Liver (tissue), 9 donors: ENCODE data around the gene PLS1. TPM values are rescaled to one million over a fixed set of nuclear protein-coding genes. Genes with fewer than 3 reads are reported as not detected.
A peak's percentile ranks its signal among the peaks of the same experiment; 100 is the strongest.

ENCODE experiments used
- DNase-seq: peaks from one replicate; pipeline ENCODE4 v3.0.0-alpha.2; 2017; ENCODE audit warnings: low spot score
- H3K27ac ChIP-seq, 2 donors: one replicate each; pipeline ENCODE4 v1.7.0; 2013; ENCODE audit warnings: inconsistent platforms in 2 of 2, low read length in 2 of 2, control low read depth in 1 of 2, low read depth in 1 of 2, mild to moderate bottlenecking in 1 of 2
- H3K27me3 ChIP-seq, 4 donors: one replicate each; pipeline versions ENCODE4 v1.6.1 to v1.7.0; 2013; ENCODE audit warnings: low read length in 3 of 4, inconsistent platforms in 1 of 4, mild to moderate bottlenecking in 1 of 4, moderate library complexity in 1 of 4; ENCODE audit not compliant: control insufficient read depth in 4 of 4, insufficient read depth in 4 of 4
- H3K36me3 ChIP-seq, 4 donors: one replicate each; pipeline versions ENCODE4 v1.6.1 to v1.7.0; 2013; ENCODE audit warnings: low read length in 3 of 4, mild to moderate bottlenecking in 3 of 4, low read depth in 1 of 4, moderate library complexity in 1 of 4; ENCODE audit not compliant: control insufficient read depth in 4 of 4, insufficient read depth in 3 of 4
- H3K4me1 ChIP-seq, 4 donors: one replicate each; pipeline versions ENCODE4 v1.6.1 to v1.7.0; 2013; ENCODE audit warnings: low read length in 3 of 4, mild to moderate bottlenecking in 3 of 4, moderate library complexity in 1 of 4; ENCODE audit not compliant: control insufficient read depth in 4 of 4, insufficient read depth in 4 of 4
- H3K4me3 ChIP-seq, 3 donors: one replicate each; pipeline versions ENCODE4 v1.6.1 to v1.7.0; 2013; ENCODE audit warnings: low read length in 3 of 3, control low read depth in 1 of 3, low read depth in 1 of 3, mild to moderate bottlenecking in 1 of 3
- H3K9ac ChIP-seq, 2 donors: one replicate each; pipeline ENCODE4 v1.7.0; 2013; ENCODE audit warnings: low read length in 2 of 2, mild to moderate bottlenecking in 2 of 2, moderate library complexity in 2 of 2, control low read depth in 1 of 2, low read depth in 1 of 2
- H3K9me3 ChIP-seq, 4 donors: one replicate each; pipeline versions ENCODE4 v1.6.1 to v1.7.0; 2013; ENCODE audit warnings: low read length in 3 of 4; ENCODE audit not compliant: control insufficient read depth in 4 of 4
- ATF3 ChIP-seq: IDR thresholded peaks from 2 replicates; pipeline ENCODE4 v1.6.1; 2016; ENCODE audit warnings: antibody characterized with exemption
- EGR1 ChIP-seq, 2 donors: IDR thresholded peaks; 2 replicates each; pipeline ENCODE4 v1.6.1; 2016 to 2018; ENCODE audit warnings: antibody characterized with exemption in 2 of 2, low read depth in 2 of 2
- FOXA1 ChIP-seq: IDR thresholded peaks from 2 replicates; pipeline ENCODE4 v1.6.1; 2016; ENCODE audit warnings: antibody characterized with exemption
- FOXA2 ChIP-seq: IDR thresholded peaks from 2 replicates; pipeline ENCODE4 v1.6.1; 2016; ENCODE audit warnings: antibody characterized with exemption
- GABPA ChIP-seq, 2 donors: IDR thresholded peaks in 1 of 2; conservative IDR thresholded peaks in 1 of 2; 2 replicates each; pipeline ENCODE4 v1.6.1; 2016; ENCODE audit warnings: antibody characterized with exemption in 2 of 2, mild to moderate bottlenecking in 1 of 2, moderate library complexity in 1 of 2
- HNF4A ChIP-seq, 2 donors: conservative IDR thresholded peaks; 2 replicates each; pipeline ENCODE4 v1.6.1; 2016; ENCODE audit warnings: antibody characterized with exemption in 2 of 2, mild to moderate bottlenecking in 2 of 2
- HNF4G ChIP-seq: IDR thresholded peaks from 2 replicates; pipeline ENCODE4 v1.6.1; 2016; ENCODE audit warnings: antibody characterized with exemption
- JUND ChIP-seq, 2 donors: IDR thresholded peaks; 2 replicates each; pipeline ENCODE4 v1.6.1; 2016; ENCODE audit warnings: antibody characterized with exemption in 2 of 2
- NR2F2 ChIP-seq: IDR thresholded peaks from 2 replicates; pipeline ENCODE4 v1.6.1; 2016; ENCODE audit warnings: antibody characterized with exemption
- RAD21 ChIP-seq, 2 donors: IDR thresholded peaks; 2 replicates each; pipeline ENCODE4 v1.6.1; 2016; ENCODE audit warnings: antibody characterized with exemption in 2 of 2, mild to moderate bottlenecking in 2 of 2
- REST ChIP-seq: IDR thresholded peaks from 2 replicates; pipeline ENCODE4 v1.6.1; 2016; ENCODE audit warnings: antibody characterized with exemption, mild to moderate bottlenecking
- RXRA ChIP-seq, 2 donors: IDR thresholded peaks; 2 replicates each; pipeline ENCODE4 v1.6.1; 2017 to 2018; ENCODE audit warnings: antibody characterized with exemption in 2 of 2, mild to moderate bottlenecking in 1 of 2
- SP1 ChIP-seq: IDR thresholded peaks from 2 replicates; pipeline ENCODE4 v1.6.1; 2018; ENCODE audit warnings: antibody characterized with exemption, mild to moderate bottlenecking
- TAF1 ChIP-seq: conservative IDR thresholded peaks from 2 replicates; pipeline ENCODE4 v1.6.1; 2016; ENCODE audit warnings: antibody characterized with exemption, mild to moderate bottlenecking
- YY1 ChIP-seq: IDR thresholded peaks from 2 replicates; pipeline ENCODE4 v1.6.1; 2016; ENCODE audit warnings: antibody characterized with exemption, mild to moderate bottlenecking
- WGBS: extraction: QIAGEN DNeasy Blood & Tissue Kit; methylation state at CpG from one replicate; pipeline ENCODE4 v1.1.7; 2013; 5-methylcytosine and 5-hydroxymethylcytosine counted together
- polyA plus RNA-seq, 2 donors: library from polyadenylated mRNA; stranded (reverse) in 1 of 2; unstranded in 1 of 2; fragments of 200-250 nt in 1 of 2; fragments of >200 nt in 1 of 2; fragmentation: Nextera tagmentation in 1 of 2; extraction: Ambion mirVana in 1 of 2; gene quantifications; one replicate each; pipeline versions ENCODE4 v1.2.1 to v1.2.3, GENCODE V29; 2013 to 2015
- total RNA-seq, 2 donors: library from RNA; depleted of rRNA; stranded (reverse); fragments of >200 nt; gene quantifications; one replicate each; pipeline ENCODE4 v1.2.3, GENCODE V29; 2014
- TF ChIP-seq, protein P1 (sequence below): IDR thresholded peaks from 2 replicates; pipeline ENCODE4 v1.6.1; 2016; ENCODE audit warnings: antibody characterized with exemption
- TF ChIP-seq, protein P2 (sequence below): IDR thresholded peaks from 2 replicates; pipeline ENCODE4 v1.6.1; 2016; ENCODE audit warnings: antibody characterized with exemption
- donor health status: healthy.
- donor health status: healthy.
- donor health status: healthy.
- donor health status: healthy.
- donor health status: healthy.

Gene PLS1
- total and polyA plus RNA-seq, 4 donors: 7.2 to 21.9 (median 10.1) TPM

DNA sequence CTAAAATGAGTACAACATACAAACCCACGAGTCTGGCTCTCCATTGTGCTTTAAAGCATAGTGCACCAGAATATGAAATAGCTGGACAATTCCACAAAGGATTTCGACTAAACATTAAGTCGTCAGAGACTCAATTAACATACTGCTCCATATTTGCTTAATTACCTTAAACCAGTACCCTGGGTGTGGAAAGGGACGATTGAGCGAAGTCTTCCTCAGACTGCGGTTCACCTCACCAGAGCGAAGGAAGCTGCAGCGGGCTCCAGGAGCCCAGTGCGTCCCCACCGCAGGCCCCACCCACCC is 127.4 kb downstream of the PLS1 start:
- Histone ChIP-seq H3K27ac (no peak overlapping the region), H3K27me3 (peaks cover 0 to 9% (median 0%) of the 10 kb centered on the region in 4 donors), H3K4me3 (peak overlapping the region in 1 of 3 donors; percentile 58), H3K4me1 (peaks cover 0 to 12% (median 7%) of the 10 kb centered on the region in 4 donors), H3K9me3 (no peaks in the 10 kb centered on the region), H3K9ac (no peak overlapping the region), H3K36me3 (no peaks in the 10 kb centered on the region)
- no peak for DNase-seq
- 2% methylated on average over 10 of the region's 10 CpGs for WGBS
- TF ChIP-seq RXRA (IDR thresholded peaks at IDR 0.05): no peak
- TF ChIP-seq RAD21 (IDR thresholded peaks at IDR 0.05): no peak
- no peak for TF ChIP-seq FOXA1
- TF ChIP-seq ATF3: no peak
- no peak for TF ChIP-seq GABPA (IDR thresholded peaks at IDR 0.05 in 1 of 2, conservative IDR thresholded peaks at IDR 0.05 in 1 of 2)
- TF ChIP-seq, protein P1, sequence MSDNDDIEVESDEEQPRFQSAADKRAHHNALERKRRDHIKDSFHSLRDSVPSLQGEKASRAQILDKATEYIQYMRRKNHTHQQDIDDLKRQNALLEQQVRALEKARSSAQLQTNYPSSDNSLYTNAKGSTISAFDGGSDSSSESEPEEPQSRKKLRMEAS: no peak
- TF ChIP-seq, protein P2, sequence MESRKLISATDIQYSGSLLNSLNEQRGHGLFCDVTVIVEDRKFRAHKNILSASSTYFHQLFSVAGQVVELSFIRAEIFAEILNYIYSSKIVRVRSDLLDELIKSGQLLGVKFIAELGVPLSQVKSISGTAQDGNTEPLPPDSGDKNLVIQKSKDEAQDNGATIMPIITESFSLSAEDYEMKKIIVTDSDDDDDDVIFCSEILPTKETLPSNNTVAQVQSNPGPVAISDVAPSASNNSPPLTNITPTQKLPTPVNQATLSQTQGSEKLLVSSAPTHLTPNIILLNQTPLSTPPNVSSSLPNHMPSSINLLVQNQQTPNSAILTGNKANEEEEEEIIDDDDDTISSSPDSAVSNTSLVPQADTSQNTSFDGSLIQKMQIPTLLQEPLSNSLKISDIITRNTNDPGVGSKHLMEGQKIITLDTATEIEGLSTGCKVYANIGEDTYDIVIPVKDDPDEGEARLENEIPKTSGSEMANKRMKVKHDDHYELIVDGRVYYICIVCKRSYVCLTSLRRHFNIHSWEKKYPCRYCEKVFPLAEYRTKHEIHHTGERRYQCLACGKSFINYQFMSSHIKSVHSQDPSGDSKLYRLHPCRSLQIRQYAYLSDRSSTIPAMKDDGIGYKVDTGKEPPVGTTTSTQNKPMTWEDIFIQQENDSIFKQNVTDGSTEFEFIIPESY: no peak
- TF ChIP-seq HNF4A (conservative IDR thresholded peaks at IDR 0.05): no peak
- TF ChIP-seq FOXA2: no peak
- TF ChIP-seq TAF1: no peak
- no peak for TF ChIP-seq JUND (IDR thresholded peaks at IDR 0.05)
- TF ChIP-seq REST: no peak
- no peak for TF ChIP-seq NR2F2
- no peak for TF ChIP-seq EGR1 (IDR thresholded peaks at IDR 0.05; ENCODE audit: low read depth in 2 of 2)
- TF ChIP-seq HNF4G: no peak

DNA sequence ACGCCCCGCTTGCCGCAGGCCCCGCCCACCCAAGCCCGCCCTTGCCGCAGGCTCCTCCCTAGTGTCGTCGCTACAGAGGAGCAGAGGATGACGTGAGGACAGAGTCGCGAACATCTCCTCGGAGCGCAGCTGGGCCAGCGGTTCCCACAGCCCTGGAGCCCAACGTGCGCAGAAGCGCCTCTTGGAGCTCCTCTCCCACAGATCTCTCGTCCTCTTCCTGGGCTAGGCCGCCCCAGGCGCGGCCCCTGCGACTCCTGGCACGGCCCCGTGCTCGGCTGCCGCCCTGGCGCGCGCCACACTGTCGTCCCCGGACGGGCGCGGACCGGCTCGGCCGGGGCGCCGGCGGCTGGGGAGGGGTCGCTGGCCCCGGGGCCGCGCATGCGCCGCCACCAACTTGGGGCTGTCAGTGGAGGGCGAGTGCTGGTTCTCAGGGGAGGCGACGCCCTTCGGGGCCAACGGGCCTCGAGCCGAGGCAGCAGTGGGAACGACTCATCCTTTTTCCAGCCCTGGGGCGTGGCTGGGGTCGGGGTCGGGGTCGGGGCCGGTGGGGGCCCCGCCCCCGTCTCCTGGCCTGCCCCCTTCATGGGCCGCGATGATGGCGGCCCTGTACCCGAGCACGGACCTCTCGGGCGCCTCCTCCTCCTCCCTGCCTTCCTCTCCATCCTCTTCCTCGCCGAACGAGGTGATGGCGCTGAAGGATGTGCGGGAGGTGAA is 127.9 kb downstream of the PLS1 start, which contains the start of gene TRPC1:
Gene TRPC1 (plus strand): TSS at position 67 of the 714 bp plus-strand sequence. CDS start 526 bp downstream, at position 593.
- Histone ChIP-seq H3K27ac (peak within 1 kb of the TSS; percentile 2 to 71), H3K36me3 (no peaks in the 10 kb centered on the region), H3K4me3 (peak within 1 kb of the TSS; percentile 20 to 58 (median 53)), H3K27me3 (peaks cover 0 to 9% (median 0%) of the 10 kb centered on the region in 4 donors), H3K9ac (no peak within 1 kb of the TSS), H3K9me3 (no peaks in the 10 kb centered on the region), H3K4me1 (peaks cover 0 to 12% (median 7%) of the 10 kb centered on the region in 4 donors)
- WGBS: 1% methylated on average over 73 of the region's 73 CpGs
- TF ChIP-seq NR2F2: no peak
- no peak for TF ChIP-seq SP1
- TF ChIP-seq YY1: no peak
- TF ChIP-seq, protein P2: no peak
- TF ChIP-seq TAF1: no peak
- TF ChIP-seq JUND (IDR thresholded peaks at IDR 0.05): no peak
- no peak for TF ChIP-seq EGR1 (IDR thresholded peaks at IDR 0.05; ENCODE audit: low read depth in 2 of 2)
- no peak for TF ChIP-seq FOXA1
- peak; percentile 87 for DNase-seq
